Transverse colon (tissue), 4 donors: ENCODE results near the gene CEP41.

Source experiments
- CTCF ChIP-seq, 5 experiments: fragments of 200-600 bp in 3 of 5; fragments of 450-650 bp in 2 of 5; sonication (generic) in 3 of 5; IDR thresholded peaks; 1 replicate in 2 of 5; 2 replicates in 3 of 5; pipeline ENCODE4 v1.5.1; 2016 to 2017; ENCODE audit warnings: antibody characterized with exemption in 5 of 5, inconsistent platforms in 3 of 5, mild to moderate bottlenecking in 2 of 5, moderate library complexity in 1 of 5
- EP300 ChIP-seq: sonication (generic); formaldehyde crosslinking; IDR thresholded peaks from one replicate; pipeline ENCODE4 v1.6.1; 2017; ENCODE audit warnings: antibody characterized with exemption, low read depth
- POLR2A ChIP-seq: fragments of 450-650 bp; IDR thresholded peaks from one replicate; pipeline ENCODE4 v1.6.1; 2016; ENCODE audit warnings: antibody characterized with exemption, mild to moderate bottlenecking, moderate library complexity
- POLR2AphosphoS5 ChIP-seq, 3 donors: sonication (generic); formaldehyde crosslinking; IDR thresholded peaks; one replicate each; pipeline ENCODE4 v1.6.1; 2016; ENCODE audit warnings: antibody characterized with exemption in 3 of 3

GRCh38 chr7:130344271-130344866, 96.4 kb downstream of the CEP41 start, which contains the start of gene CPA5:
- TF ChIP-seq CTCF (IDR thresholded peaks at IDR 0.05): no peak
- no peak for TF ChIP-seq POLR2AphosphoS5 (IDR thresholded peaks at IDR 0.05)
- no peak for TF ChIP-seq POLR2A
- no peak for TF ChIP-seq EP300
